Tibial nerve (tissue), 3 donors: ENCODE measurements around the gene AHCTF1.

Source experiments
- CTCF ChIP-seq, 5 experiments: fragments of 200-600 bp in 3 of 5; fragments of 450-650 bp in 2 of 5; sonication (generic) in 3 of 5; IDR thresholded peaks; one replicate each; pipeline ENCODE4 v1.5.1; 2016 to 2019; ENCODE audit warnings: antibody characterized with exemption in 5 of 5, mild to moderate bottlenecking in 3 of 5, moderate library complexity in 2 of 5
- POLR2A ChIP-seq, 2 donors: fragments of 450-650 bp; IDR thresholded peaks; one replicate each; pipeline ENCODE4 v1.6.1; 2017; ENCODE audit warnings: antibody characterized with exemption in 2 of 2, mild to moderate bottlenecking in 2 of 2, moderate library complexity in 2 of 2

DNA sequence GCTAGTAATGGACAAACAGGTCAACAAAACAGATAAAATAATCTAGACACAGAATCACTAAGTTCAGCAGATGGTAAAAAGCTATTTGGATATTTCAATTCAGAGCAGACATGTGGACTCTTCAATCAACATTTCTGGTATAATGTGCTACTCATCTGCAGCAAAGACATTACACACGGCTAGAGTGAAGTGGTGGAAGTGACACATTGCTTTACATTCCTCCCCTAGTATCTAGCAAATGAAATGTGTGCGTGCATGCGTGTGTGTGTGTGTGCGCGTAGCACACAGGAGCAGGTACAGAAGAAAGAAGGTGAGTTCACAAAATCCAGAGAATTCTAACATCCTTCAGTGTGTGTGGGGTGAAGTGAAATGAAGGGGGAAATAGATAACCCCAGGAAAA is 8.3 kb downstream of the AHCTF1 start:
- no peak for TF ChIP-seq CTCF (IDR thresholded peaks at IDR 0.05)
- no peak for TF ChIP-seq POLR2A (IDR thresholded peaks at IDR 0.05)
